ENCODE data around the gene RBAK. TPM values are rescaled to one million over a fixed set of nuclear protein-coding genes. Genes with fewer than 3 reads are reported as not detected.
"Not testable (repeated sequence)": the region's sequence is repeated elsewhere in the genome, so short reads cannot be mapped to it uniquely, and the experiment has no call there.

Gene RBAK
- 10 to 100 TPM; 21.3 to 25.8 (median 23.2) TPM for polyA plus RNA-seq (ENCODE audit: insufficient read length in 4 of 4)

GRCh38 chr7:5045558-5046396, at the start of gene RBAK:
Gene RBAK, plus strand, starts transcription at chr7:5045860. Its CDS starts 2,217 bp downstream, at chr7:5048077.
- DNase-seq (ENCODE audit: low read depth in 4 of 4, low spot score in 3 of 4): peak; percentile 84 to 89 (median 88)

GRCh38 chr7:4996696-4997222, 48.9 kb upstream of the RBAK start:
- DNase-seq (ENCODE audit: low read depth in 4 of 4, low spot score in 3 of 4): no peak

- DNase-seq (ENCODE audit: low read depth in 4 of 4, low spot score in 3 of 4): no peak
Observed at GRCh38 chr7:4998244-4998643, 47.4 kb upstream of the RBAK start.

DNA sequence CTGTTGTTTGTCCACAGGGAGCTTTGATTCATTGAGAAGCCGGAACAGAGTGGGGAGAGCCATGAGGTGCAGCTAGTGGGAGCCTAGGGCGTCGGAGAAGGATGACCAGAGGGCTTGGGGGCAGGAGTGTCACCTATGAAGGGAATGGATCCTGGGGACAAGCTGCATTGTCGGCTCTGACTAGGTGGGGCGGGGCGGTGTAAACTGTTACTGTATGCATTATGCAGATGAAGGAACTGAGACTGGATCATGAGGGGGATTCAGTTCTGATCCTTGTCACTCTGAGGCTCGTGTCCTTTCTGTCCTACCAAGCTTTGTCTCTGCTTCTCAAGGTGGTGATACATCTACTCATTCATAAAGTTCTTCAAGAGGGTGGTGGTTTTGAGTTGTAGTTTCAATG, 46.8 kb upstream of the RBAK start:
- DNase-seq (ENCODE audit: low read depth in 4 of 4, low spot score in 3 of 4): no peak

DNA sequence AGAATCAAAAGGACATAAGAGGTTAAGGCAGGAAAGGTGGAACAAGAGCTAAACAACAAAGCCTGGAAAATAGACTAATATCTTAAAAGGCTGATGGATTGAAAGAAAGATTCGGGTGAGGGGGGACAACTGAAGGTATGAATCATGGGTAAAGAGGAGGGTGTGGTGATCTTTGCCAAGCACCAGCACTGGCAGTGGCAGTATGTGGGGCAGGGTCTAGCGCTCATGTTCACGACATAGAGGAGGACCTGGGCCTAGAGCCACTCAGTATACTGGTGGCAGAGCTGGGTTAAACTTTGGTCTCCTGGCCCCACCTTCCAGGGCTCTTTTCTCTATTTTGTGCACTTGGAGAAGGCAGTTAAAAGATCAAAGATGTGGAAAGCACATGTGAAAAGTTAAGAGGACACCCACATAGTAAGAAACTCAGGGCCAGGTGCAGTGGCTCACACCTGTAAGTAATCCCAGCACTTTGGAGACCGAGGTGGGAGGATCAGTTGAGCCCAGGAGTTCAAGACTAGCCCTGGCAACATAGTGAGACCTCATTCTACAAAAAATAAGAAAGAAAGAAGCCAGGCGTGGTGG, 46.2 kb upstream of the RBAK start:
- no peak for DNase-seq (ENCODE audit: low read depth in 4 of 4, low spot score in 3 of 4)

DNA sequence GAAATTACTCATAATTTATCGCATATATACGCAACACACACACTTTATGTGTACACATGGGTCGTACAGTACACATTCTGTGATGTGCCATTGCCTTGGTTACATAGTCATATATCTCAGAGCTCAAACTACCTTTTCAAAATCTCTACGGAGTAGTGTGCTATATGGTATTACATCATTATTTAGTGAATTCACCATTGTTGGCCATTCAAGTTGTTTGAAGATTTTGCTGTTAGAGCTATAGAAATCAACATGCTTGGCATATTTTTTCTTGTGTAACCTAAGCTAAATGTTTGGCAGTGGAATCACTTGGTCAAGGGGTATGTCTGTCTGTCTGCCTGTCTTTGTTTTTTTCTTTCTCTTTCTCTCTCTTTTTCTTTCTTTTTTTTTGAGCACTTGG, 44.7 kb upstream of the RBAK start:
- no peak for DNase-seq (ENCODE audit: low read depth in 4 of 4, low spot score in 3 of 4)

- DNase-seq (ENCODE audit: low read depth in 4 of 4, low spot score in 3 of 4): no peak
Observed at GRCh38 chr7:5001911-5002310, 43.7 kb upstream of the RBAK start.

GRCh38 chr7:5005066-5005465, 40.6 kb upstream of the RBAK start:
- DNase-seq (ENCODE audit: low read depth in 4 of 4, low spot score in 3 of 4): no peak

GRCh38 chr7:5012985-5013384, 32.7 kb upstream of the RBAK start:
- DNase-seq (ENCODE audit: low read depth in 4 of 4, low spot score in 3 of 4): no peak

- not testable (repeated sequence) for DNase-seq (ENCODE audit: low read depth in 4 of 4, low spot score in 3 of 4)
Observed at GRCh38 chr7:5015936-5016335, 29.7 kb upstream of the RBAK start.

DNA sequence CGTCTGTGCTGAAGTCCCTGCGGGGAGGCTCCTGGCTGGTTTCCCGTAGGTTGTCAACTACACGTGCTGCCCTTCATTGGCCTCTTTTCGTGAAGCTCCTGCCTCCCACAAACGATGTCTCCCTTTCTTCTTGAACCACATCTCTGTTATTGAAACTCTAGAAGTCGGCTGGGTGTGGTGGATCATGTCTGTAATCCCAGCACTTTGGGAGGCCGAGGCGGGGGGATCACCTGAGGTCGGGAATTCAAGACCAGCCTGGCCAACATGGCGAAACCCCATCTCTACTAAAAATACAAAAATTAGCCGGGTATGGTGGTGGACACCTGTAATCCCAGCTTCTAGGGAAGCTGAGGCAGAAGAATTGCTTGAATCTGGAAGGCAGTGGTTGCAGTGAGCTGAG, 28.0 kb upstream of the RBAK start:
- not testable (repeated sequence) for DNase-seq (ENCODE audit: low read depth in 4 of 4, low spot score in 3 of 4)

GRCh38 chr7:5020098-5020497, 25.6 kb upstream of the RBAK start:
- DNase-seq (ENCODE audit: low read depth in 4 of 4, low spot score in 3 of 4): no peak

DNA sequence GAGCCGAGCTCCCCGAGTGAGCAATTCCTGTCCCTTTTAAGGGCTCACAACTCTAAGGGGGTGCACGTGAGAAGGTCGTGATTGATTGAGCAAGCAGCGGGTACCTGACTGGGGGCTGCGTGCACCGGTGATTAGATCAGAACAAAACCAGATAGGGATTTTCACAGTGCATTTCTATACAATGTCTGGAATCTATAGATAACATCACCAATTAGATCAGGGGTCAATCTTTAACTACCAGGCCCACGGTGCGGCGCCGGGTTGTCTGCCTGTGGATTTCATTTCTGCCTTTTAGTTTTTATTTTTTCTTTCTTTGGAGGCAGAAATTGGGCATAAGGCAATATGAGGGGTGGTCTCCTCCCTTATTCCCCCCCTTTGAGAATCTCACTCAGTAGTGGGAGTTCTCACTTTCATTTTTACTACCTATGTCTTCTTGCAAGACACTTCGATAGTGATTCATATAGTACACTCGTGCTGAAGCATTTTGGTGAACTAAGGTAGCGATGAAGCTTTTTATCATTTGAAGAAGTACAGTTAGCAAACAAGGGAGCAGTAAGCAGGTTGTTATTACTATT, 24.6 kb upstream of the RBAK start:
- DNase-seq (ENCODE audit: low read depth in 4 of 4, low spot score in 3 of 4): not testable (repeated sequence)

DNA sequence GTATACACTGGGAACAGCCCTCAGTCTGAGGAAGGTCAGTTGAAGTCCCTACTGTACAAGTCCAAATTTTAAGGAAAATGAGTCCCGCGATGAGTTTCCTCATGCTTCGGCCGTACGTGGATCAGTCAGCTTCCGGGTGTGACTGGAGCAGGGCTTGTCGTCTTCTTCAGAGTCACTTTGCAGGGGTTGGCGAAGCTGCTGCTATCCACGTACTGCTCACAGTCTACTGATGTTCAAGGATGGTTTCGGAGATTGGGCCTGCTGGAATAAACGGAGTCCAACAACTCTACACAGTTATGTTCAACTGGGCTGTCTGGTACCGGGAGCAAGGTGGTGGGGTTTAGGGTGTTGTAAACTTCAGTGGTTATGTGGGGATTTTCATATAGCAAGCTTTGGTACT, 22.0 kb upstream of the RBAK start:
- DNase-seq (ENCODE audit: low read depth in 4 of 4, low spot score in 3 of 4): not testable (repeated sequence)

DNA sequence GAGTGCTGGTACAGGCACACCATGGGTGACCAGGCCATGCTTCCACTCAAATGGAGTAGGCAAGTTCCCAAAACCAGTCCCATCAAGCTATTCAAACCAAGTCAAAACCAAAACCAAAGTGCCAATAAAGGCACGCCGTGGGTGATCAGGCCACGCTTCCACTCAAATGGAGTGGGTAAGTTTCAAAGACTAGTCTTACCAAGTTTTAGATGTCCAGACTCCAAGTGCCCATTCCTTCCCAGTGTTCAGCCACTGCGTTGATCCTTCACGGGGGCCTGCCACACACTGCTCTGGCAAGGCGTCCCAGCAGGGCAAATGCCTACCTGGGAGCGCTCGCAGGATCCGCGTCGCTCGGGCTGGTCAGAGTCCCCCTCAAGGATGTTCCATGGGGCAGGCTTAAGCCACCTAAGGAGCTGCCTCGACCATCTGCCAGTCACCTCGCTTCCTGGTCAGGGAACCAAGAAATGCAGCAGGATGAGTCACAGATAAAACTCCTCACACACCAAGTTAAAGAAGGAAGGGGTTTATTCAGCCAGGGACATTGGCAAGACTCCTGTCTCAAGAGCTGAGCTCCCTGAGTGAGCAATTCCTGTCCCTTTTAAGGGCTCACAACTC, 17.8 kb upstream of the RBAK start:
- not testable (repeated sequence) for DNase-seq (ENCODE audit: low read depth in 4 of 4, low spot score in 3 of 4)

DNA sequence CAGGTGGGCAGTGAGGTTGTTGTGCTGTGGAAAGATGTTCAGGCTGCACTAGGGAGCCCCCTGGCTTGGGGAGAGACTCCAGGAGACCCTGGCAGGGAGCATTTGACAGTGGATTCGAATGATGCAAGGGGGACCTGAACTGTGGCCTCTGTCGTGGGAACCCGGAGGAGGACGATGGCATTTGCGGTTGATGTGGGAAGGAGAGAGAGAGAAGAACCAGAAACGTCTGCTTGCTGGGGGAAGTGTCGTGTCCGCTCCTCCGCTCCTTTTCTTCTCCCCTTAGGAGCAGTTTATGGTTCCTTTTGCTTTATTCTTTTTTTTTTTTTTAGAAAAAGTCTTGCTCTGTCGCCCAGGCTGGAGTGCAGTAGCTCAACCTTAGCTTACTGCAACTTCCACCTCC, 12.5 kb upstream of the RBAK start:
- not testable (repeated sequence) for DNase-seq (ENCODE audit: low read depth in 4 of 4, low spot score in 3 of 4)

DNA sequence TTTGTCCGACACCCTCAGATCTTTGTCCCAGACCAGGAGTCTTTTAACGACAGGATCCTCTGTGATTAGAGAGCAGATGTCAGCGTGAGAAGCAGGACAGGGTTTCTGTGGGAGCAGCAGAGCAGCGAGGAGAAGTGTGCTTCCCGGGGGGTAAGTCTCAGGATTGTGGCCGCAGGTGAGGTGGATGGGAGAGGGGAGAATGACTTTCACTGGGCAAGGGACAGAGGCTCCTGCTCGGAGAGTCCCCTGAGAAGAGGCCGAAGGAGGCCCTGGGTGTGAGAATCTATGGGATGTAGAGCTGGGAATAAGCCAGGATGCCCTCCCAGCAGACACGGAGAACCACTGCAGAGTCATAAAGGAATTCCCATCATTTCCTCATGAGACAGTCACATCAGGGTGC, 10.4 kb upstream of the RBAK start:
- DNase-seq (ENCODE audit: low read depth in 4 of 4, low spot score in 3 of 4): no peak

- DNase-seq (ENCODE audit: low read depth in 4 of 4, low spot score in 3 of 4): no peak
Observed at GRCh38 chr7:5036446-5036845, 9.2 kb upstream of the RBAK start.

DNA sequence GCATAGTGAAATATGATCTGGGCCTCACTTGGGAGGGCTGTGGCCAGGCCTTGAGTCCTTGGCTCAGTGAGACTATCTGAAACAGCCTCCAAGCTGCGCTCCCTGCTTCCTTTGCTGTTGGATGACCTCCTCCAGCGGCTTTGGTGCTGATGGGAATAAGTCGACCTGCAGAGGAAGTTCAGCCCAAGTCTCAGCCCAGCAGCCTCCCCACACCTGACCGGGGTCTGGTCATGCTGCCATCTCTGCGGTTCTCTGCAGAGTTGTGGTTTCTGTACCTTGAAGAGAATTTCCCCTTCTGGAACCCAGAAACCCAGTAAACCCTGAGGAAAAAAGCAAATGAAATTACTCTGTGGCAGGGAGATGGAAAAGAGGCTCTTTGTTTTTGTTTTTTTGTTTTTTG, 4.6 kb upstream of the RBAK start:
- DNase-seq (ENCODE audit: low read depth in 4 of 4, low spot score in 3 of 4): no peak

GRCh38 chr7:5043661-5044060, 2.0 kb upstream of the RBAK start:
- no peak for DNase-seq (ENCODE audit: low read depth in 4 of 4, low spot score in 3 of 4)

- not testable (repeated sequence) for DNase-seq (ENCODE audit: low read depth in 4 of 4, low spot score in 3 of 4)
Observed at GRCh38 chr7:5046397-5046732, 705 bp downstream of the RBAK start.

All from right renal pelvis (tissue), 4 donors.